Stimulated activated CD4-positive, alpha-beta T cell treated with anti-CD3 and anti-CD28 coated beads, TNF-alpha, amount 100 ng/mL, for 24 hours (primary cell): Measurements from ENCODE around the gene NPM3.
"Not testable (repeated sequence)": the region's sequence is repeated elsewhere in the genome, so short reads cannot be mapped to it uniquely, and the experiment has no call there.

Source experiments
- DNase-seq, 3 experiments: peaks; one replicate each; pipeline ENCODE4 v3.0.0-alpha.2; 2020; ENCODE audit warnings: low read depth in 3 of 3

NPM3 gene

GRCh38 chr10:101807158-101807557, 23.9 kb upstream of the NPM3 start:
- DNase-seq: no peak

GRCh38 chr10:101803511-101803910, 20.3 kb upstream of the NPM3 start:
- DNase-seq: no peak

GRCh38 chr10:101797403-101798059, 14.3 kb upstream of the NPM3 start:
- DNase-seq: no peak

GRCh38 chr10:101793526-101793925, 10.3 kb upstream of the NPM3 start:
- DNase-seq: no peak

- no peak for DNase-seq
Measured at GRCh38 chr10:101789686-101790085, 6.4 kb upstream of the NPM3 start.

- not testable (repeated sequence) for DNase-seq
Measured at GRCh38 chr10:101789231-101789630, 6.0 kb upstream of the NPM3 start.

GRCh38 chr10:101785801-101786200, 2.6 kb upstream of the NPM3 start:
- no peak for DNase-seq

- DNase-seq: no peak
Measured at GRCh38 chr10:101784558-101784957, 1.3 kb upstream of the NPM3 start.

- no peak for DNase-seq
Measured at GRCh38 chr10:101783736-101784118, 481 bp upstream of the NPM3 start.

- no peak for DNase-seq
Measured at GRCh38 chr10:101781984-101782810, 1.0 kb downstream of the NPM3 start.

GRCh38 chr10:101781655-101781983, 1.6 kb downstream of the NPM3 start:
- no peak for DNase-seq

- DNase-seq: peak; percentile 48 to 69 (median 49)
Measured at GRCh38 chr10:101780818-101781654, 2.2 kb downstream of the NPM3 start.

GRCh38 chr10:101780187-101780817, 2.9 kb downstream of the NPM3 start:
- no peak for DNase-seq

GRCh38 chr10:101779544-101780186, 3.6 kb downstream of the NPM3 start:
- peak; percentile 58 to 87 (median 74) for DNase-seq

- DNase-seq: no peak
Measured at GRCh38 chr10:101778781-101779543, 4.3 kb downstream of the NPM3 start.

GRCh38 chr10:101778151-101778780, 5.0 kb downstream of the NPM3 start:
- DNase-seq: no peak

GRCh38 chr10:101777619-101778145, 5.6 kb downstream of the NPM3 start:
- DNase-seq: no peak

- no peak for DNase-seq
Measured at GRCh38 chr10:101776161-101776817, 7.0 kb downstream of the NPM3 start.
